GM18873 (cell line): ENCODE data around the gene BAIAP2L2.
"Not testable (repeated sequence)": the region's sequence is repeated elsewhere in the genome, so short reads cannot be mapped to it uniquely, and the experiment has no call there.

Experiments
- ATAC-seq: cut with Tn5 transposase; IDR thresholded peaks from one replicate; pipeline ENCODE4 v1.9.1; 2021; ENCODE audit warnings: mild to moderate bottlenecking, moderate library complexity, moderate number of reproducible peaks; ENCODE audit not compliant: unreplicated experiment, low FRiP score

The BAIAP2L2 gene

GRCh38 chr22:38110008-38110862 is at the start of gene BAIAP2L2:
Gene BAIAP2L2, minus strand, starts transcription at chr22:38110684. Its CDS starts 159 bp downstream, at chr22:38110525.
- no peak for ATAC-seq

GRCh38 chr22:38155703-38156102 is 45.2 kb upstream of the BAIAP2L2 start:
- ATAC-seq = no peak

GRCh38 chr22:38154563-38154915 is 44.1 kb upstream of the BAIAP2L2 start:
- not testable (repeated sequence) for ATAC-seq

- ATAC-seq = no peak
Observed at GRCh38 chr22:38153821-38154562, 43.5 kb upstream of the BAIAP2L2 start.

GRCh38 chr22:38151126-38151500 is 40.6 kb upstream of the BAIAP2L2 start:
- no peak for ATAC-seq

GRCh38 chr22:38148245-38148644 is 37.8 kb upstream of the BAIAP2L2 start:
- ATAC-seq = no peak

- not testable (repeated sequence) for ATAC-seq
Observed at GRCh38 chr22:38146166-38146565, 35.7 kb upstream of the BAIAP2L2 start.

GRCh38 chr22:38144025-38144405 is 33.5 kb upstream of the BAIAP2L2 start:
- no peak for ATAC-seq

GRCh38 chr22:38142606-38143005 is 32.1 kb upstream of the BAIAP2L2 start:
- ATAC-seq = no peak

GRCh38 chr22:38141217-38141973 is 30.9 kb upstream of the BAIAP2L2 start:
- ATAC-seq = no peak

- ATAC-seq = no peak
Observed at GRCh38 chr22:38139901-38140300, 29.4 kb upstream of the BAIAP2L2 start.

- ATAC-seq = no peak
Observed at GRCh38 chr22:38138961-38139360, 28.5 kb upstream of the BAIAP2L2 start.

- ATAC-seq = no peak
Observed at GRCh38 chr22:38137876-38138687, 27.6 kb upstream of the BAIAP2L2 start.

GRCh38 chr22:38136607-38137006 is 26.1 kb upstream of the BAIAP2L2 start:
- no peak for ATAC-seq

- no peak for ATAC-seq
Observed at GRCh38 chr22:38135133-38135706, 24.7 kb upstream of the BAIAP2L2 start.

GRCh38 chr22:38133331-38133730 is 22.8 kb upstream of the BAIAP2L2 start:
- ATAC-seq = no peak

GRCh38 chr22:38132794-38133193 is 22.3 kb upstream of the BAIAP2L2 start:
- no peak for ATAC-seq

- no peak for ATAC-seq
Observed at GRCh38 chr22:38132136-38132535, 21.7 kb upstream of the BAIAP2L2 start.

- no peak for ATAC-seq
Observed at GRCh38 chr22:38131399-38131798, 20.9 kb upstream of the BAIAP2L2 start.

- ATAC-seq = no peak
Observed at GRCh38 chr22:38129856-38130255, 19.4 kb upstream of the BAIAP2L2 start.
